Stimulated activated CD4-positive, alpha-beta T cell treated with anti-CD3 and anti-CD28 coated beads, TNF-alpha, amount 100 ng/mL, for 4 hours (primary cell): ENCODE measurements around the gene KDF1.
"Not testable (repeated sequence)": the region's sequence is repeated elsewhere in the genome, so short reads cannot be mapped to it uniquely, and the experiment has no call there.

Experiments
- DNase-seq, 3 experiments: peaks; one replicate each; pipeline ENCODE4 v3.0.0-alpha.2; 2020; ENCODE audit warnings: low read depth in 3 of 3

KDF1 gene

DNA sequence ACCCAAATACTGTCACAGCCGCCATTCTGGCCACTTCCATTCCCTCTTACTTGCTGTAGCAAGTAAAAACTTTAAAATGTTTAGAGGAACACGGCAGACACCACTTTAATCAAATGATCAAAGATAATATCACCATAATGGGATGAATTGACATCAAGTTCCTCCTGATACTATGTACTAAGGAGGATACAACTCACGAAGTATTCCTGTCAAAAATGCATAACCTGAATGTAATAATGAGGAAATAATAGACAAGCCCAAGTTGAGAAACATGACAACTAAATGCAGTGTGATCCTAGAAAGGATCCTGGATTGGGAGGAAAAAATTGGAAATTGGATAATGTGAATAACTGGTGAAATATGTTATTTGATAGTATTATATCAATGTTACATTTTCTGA lies 3.9 kb downstream of the KDF1 start:
- DNase-seq, result no peak

DNA sequence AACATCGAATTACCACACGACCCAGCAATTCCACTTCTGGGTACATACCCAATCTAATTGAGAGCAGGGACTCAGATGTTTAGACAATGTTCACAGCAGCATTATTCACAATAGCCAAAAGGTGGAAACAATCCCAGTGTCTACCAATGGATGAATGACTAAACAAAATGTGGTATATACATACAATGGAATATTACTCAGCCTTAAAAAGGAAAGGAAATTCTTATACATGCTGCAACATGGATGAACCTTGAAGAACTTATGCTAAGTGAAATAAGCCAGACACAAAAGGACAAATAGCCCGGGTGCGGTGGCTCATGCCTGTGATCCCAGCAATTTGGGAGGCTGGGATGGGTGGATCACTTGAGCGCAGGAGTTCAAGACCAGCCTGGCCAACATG lies 6.9 kb downstream of the KDF1 start:
- DNase-seq, result no peak

DNA sequence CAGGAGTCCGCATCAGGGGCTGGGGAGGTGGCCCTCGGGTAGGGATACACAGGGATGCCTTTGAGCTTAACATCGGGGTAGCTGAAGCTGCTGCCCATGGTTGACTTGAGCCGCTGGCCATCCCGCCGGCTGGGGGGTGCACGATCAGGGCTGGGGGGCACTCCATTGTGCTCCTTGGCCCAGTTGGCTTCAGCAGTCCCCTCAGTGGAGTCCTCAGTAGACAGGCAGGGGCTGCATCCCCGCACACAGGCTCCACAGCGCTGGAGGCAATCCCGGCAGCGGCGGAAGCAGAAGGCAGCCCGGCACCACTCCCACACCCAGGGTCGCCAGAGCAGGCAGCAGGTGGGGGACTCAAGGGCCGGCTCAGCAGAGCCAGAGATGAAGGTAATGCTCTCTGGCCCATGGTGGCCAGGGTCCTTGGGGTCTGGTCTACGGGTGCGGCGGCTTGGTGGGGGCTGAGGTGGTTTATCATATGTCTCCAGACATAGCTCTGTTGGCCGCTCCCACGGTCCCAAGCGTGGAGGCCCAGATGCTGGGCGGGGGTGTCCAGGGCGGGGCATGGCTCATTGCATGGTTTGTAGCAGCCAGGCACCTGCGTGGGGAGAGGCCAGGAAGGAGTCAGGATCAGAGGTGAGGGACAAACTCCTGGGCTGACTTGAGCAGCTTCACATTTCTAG lies 8.3 kb downstream of the KDF1 start:
- DNase-seq, result no peak

DNA sequence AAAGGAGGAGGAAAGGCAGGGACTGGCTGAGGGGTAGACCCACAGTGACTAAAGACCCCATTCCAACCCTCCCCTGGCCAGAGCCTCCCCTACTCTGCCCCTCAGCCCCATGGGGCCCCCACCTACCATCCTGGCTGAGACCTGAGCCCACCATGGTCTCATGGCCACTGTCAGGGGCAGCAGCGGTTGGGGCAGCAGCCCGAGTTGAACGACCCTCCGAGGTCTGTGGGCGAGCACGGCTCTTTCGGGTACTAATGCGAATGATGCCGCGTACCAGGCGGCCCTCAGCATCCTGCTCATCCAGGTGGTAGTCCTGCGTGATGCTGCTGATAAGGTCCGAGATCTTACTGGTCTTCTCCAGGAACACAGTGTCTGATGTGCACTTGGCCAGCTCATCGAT lies 9.1 kb downstream of the KDF1 start:
- DNase-seq, result no peak

DNA sequence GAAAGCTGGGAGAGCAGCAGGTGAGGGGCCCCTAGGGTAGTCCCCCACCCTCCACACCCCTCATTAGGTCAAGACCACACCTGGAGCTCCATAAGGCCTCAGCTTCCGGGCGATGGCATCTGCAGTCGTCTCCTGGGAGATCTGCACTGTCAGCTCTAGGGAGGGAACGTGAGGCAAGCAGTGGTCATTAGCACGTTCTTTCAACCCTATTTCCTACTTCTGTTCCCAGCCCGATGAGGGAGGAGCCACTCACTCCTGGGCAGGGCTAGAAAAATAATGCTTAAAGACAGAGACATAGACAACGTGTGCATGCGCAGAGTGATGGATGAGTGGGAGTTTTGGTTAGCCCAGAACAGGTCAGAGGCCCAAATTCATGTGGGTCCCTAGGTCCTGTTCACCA lies 9.7 kb downstream of the KDF1 start:
- DNase-seq, result no peak

DNA sequence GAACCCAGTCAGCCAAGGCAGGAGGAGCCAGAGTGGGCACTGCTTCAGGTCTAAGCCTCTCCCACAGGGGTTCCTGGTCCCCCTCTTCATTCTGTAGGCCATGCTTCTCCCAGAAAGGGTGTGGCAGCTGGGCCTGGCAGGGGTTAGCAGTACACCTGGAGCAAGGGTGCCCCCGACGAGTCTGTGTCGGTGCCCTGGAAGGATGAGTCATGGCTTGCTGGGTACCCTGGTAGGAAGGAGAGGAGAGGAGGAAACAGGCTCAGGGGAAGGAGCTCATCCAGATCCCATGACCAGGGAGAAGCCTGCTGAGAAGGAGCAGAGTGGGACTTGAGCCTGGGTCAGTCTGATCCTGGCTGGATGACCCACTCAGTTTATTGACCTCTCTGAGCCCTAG lies 10.3 kb downstream of the KDF1 start:
- DNase-seq, result no peak

DNA sequence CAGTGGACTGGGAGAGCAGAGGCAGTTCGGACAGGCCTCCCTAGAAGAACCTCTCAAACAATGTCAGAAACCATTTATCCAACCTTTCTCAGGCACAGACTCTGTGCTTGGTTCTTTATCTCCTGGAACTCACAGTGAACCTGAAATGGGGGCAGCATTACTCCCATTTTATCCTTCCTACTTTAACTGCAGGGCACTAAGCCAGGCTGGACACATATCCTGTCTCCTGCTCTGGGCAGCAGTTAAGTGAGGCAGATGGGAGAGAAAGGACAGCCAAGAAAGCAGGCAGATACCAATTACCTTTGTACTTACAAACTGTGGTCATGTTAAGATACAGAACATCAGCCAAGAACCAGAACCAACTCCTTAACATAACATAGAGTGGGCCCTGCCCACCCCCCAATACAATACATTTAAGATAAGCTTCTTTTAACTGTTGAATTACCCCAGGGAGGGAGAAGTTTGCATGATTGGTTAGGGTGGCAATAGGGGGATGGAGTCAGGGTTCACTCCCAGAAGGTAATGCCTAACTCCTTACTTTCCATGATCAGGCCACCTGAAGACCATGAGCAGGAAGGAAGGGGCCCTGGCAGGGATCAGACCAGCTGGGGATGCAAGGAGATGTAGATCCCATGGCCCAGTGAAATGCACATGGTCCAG lies 10.9 kb downstream of the KDF1 start:
- no peak for DNase-seq

DNA sequence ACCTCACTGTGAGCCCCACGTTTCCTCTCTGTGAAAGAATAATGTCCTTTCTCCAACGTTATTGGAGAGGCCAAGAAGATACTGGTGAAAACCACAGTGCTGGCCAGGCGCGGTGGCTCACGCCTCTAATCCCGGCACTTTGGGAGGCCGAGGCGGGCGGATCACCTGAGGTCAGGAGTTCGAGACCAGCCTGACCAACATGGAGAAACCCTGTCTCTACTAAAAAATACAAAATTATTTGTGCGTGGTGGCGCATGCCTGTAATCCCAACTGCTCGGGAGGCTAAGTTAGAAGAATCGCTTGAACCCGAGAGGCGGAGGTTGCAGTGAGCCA lies 11.6 kb downstream of the KDF1 start:
- not testable (repeated sequence) for DNase-seq

DNA sequence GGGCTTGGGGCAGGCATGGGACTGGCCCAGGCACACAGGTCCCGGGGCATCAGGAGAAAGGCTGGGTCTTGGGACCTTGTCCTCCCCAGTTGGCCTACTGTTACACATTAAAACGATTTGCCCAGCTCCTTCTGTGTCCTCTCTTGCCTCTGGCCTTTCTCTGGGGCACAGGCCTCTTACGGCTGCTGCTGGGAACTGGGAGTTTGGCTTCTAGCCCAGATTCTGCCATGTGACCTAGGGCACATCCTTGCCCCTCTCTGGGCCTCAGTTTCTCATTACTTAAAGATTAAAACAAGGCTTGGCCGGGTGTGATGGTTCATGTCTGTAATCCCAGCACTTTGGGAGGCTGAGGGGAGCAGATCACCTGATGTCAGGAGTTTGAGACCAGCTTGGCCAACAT lies 14.0 kb downstream of the KDF1 start:
- DNase-seq, result no peak

DNA sequence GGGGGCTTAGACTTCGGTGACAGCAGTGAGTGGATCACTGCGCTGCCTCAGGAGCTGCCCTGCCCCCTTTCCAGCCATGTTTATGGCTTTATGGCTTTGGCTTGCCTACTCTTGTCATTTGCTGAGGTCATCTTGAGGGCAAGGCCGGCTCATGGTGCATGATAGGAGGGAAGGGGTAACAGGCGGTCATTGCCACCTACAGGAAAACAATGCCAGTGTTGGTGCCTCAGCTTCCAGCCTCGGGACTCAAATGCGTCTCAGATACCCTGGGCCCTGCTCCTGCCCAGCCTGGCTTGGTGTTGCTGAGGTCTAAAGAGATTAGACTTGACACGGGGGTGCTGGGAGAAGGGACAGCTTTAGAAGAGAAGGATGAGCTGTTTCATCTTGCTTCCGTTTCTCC lies 14.5 kb downstream of the KDF1 start:
- DNase-seq, result no peak

DNA sequence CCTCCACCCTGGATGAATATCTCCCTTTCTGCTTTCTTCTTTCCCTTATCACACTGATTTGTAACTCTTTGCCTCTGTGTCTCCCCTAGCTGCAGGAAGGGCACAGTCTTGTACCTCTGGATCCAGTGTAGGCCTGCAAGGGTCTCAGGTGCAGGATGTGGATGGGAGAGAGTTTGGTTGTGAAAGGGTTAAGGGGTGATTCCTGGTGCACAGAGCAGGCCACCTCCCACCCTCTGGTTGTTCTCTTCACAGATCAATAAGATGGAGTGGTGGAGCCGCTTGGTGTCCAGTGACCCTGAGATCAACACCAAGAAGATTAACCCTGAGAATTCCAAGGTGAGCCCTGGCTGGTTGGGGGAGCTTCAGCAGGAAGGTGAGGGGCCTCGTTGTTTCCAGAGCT lies 15.1 kb downstream of the KDF1 start:
- DNase-seq, result no peak

DNA sequence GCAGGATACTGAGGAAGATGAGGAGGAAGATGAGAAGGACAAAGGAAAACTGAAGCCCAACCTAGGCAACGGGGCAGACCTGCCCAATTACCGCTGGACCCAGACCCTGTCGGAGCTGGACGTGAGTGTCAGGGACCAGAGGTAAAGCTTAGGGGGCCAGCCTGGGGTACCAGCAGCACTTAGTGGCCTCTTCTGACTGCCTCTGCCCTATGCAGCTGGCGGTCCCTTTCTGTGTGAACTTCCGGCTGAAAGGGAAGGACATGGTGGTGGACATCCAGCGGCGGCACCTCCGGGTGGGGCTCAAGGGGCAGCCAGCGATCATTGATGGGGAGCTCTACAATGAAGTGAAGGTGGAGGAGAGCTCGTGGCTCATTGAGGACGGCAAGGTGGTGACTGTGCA lies 17.6 kb downstream of the KDF1 start:
- no peak for DNase-seq

DNA sequence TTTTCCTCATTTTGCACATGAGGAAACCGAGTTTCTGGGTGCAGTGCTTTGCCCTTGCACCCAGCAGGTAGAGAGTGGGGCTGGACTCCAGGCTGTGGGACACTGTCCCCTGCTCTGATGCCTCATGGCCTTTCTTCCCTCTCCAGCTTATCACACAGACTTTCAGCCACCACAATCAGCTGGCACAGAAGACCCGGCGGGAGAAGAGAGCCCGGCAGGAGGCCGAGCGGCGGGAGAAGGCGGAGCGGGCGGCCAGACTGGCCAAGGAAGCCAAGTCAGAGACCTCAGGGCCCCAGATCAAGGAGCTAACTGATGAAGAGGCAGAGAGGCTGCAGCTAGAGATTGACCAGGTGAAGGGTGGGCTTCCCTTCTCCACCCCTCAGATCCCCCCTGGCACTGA lies 19.0 kb downstream of the KDF1 start:
- no peak for DNase-seq

DNA sequence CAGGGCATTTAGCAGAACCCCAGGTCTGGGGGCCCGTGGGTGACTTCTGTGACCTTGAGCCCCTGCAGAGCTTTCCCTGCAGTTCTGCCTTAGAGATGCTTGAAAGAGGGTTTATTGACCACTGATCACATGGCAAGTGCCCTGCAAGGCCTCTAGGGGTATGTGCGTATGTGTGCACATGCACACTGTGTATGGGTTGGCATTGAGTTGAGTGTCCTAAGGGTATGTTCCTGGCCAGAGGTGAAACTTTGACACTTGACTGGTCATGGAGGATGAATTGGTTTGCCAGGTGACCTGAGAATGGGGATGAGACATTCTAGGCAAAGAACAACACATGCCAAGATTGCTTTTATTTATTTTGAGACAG lies 21.6 kb downstream of the KDF1 start:
- no peak for DNase-seq

DNA sequence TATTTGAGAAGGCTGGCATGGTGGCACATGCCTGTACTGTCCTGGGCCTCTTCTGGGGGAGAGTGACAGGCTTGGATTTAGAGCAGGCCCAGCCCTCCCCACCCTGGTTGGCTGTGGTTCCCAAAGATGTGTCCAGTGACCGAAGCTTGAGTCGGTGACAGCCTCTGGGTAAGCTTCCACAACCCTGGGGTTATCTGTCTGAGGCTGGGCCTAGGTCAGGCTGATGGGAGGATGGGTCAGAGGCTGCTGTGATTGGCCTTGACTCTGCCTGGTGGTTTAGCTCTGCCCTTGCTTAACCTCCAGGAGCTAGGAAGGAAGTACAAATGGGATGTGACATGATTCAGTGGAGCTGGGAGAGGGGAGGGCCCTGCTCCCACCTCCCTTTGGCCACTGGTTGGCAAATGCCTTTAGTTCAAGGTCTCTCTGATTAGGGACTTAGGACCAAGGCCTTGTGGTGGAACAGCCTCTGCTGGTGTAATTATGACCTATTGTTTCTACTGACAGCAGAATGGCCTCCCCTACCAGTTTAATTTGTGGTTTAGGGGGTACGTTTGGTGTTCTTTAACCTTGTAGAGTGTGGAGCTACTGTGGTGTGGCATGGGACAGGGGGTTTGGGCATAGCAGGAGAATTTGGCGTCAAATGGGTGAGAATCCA lies 22.1 kb downstream of the KDF1 start:
- no peak for DNase-seq

DNA sequence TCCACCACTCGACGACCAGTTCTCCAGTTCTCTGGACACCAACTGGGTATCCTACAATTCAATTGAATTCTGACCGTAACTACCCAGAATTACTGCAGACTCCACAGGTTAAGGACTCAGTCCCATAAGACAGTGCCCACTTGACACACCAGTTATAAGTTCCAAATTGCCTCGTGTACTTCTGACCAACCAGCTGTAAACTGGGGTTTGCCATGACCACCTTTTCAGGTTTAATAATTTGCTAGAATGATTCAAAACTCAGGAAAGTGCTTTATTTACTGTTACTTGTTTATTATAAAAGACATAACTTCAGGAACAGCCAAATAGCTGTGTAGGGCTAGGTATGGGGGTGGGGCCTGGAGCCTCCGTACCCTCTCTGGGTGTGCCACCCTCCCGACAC lies 23.4 kb downstream of the KDF1 start:
- no peak for DNase-seq

DNA sequence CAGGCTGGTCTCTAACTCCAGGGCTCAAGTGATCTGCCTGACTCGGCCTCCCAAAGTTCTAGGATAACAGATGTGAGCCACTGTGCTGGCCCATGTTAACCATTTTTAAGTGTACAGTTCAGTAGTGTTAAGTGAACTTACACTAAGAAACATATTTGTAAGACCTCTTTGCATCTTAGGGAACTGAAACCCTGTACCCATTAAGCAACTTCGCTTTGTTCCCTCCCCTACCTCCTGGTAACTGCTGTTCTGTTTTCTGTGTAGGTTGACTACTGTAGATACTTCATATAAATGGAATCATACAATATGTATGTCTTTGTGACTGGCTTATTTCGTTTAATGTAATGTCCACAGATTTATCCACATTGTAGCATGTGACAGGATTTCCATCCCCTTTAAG lies 27.7 kb downstream of the KDF1 start:
- DNase-seq, result no peak

DNA sequence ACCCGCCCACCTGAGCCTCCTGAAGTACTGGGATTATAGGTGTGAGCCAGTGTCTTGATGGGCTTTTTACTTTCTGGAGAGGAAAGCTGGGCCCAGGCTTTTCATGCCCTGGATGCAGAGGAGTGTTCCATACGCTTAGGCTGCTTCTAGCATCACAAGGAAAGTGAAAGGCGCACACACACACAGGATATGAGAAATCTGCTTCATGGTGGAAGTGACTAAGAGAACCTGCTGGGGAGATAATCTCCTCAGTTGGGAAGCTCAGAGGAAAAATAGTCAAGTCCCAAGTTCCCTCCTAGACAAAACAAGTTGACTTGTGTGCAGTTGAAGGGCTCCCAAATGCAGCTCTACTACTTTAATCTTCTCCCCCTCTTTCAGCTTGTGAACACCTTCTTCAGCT lies 36.6 kb downstream of the KDF1 start:
- DNase-seq, result no peak

DNA sequence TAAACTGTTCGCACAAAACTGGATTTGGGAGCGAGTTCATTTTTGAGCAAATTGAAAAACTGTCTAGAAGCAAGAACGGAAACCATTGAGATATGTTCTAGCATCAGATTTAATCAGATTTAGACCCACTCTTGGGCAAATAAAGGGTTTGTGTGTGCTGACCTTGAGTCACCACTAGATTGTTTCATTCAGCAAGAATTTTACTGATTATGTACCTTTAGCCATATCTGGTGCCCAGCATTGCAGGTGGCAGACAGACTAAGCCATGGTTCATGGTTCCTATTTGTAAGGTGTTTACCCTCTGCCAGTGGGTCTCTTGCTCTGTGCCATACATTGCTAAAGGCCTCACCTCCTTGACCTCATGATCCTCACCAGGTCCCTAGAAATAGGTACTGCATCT lies 37.4 kb downstream of the KDF1 start:
- DNase-seq, result no peak

DNA sequence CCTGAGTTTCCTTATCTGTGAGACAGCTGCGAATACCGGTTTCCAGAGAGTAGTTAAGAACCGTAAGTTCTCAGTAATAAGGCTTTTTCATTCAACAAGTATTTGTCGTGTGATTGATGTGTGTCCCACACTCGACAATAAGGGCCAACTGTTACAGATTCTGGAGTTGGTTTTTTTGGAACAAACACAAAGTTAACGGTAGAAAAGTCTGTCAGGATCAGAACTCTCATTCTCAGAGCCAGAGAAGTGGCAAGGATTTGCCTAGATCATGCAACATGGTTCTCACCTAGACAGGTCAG lies 37.9 kb downstream of the KDF1 start:
- DNase-seq, result no peak

DNA sequence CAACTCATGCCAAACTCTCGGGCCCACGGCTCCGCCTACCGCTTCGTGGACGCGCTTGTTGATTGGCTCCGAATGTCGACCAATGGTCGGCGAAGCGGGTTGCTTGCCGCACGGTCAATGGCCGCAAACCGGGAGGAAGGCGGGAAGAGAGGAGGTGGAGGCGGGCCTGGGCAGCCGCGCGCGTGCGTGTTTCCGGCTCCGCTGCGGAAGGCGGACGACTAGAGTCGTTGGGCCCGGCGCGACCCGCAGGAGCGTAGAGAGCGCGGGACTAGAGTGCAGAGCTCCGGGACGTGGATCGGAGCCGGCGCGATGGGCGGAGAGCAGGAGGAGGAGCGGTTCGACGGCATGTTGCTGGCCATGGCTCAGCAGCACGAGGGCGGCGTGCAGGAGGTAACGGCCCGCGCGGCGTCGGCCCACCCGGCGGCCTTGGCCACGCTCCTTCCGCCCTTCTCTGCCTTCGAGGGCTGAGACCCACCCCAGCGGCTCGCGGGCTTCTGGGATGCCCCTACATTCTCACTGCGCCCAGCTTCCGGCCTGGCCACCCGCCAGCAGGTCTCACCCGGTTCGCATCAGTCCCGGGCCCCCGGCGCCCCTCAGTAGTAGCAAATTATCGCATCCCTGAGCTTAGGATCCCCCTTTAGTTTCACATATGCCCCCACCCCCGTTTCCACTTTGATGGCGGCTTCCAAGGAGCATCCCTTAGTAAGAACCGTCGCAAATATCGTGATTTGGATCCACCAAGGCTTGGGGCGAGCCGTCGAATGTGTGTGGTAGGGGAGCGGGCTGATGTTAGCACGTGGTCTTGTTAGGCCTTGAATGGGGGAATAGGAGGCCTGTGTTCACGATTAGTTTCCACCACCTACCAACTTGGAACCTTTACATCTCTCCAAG lies 38.5 kb downstream of the KDF1 start, which contains the start of gene NUDC:
Gene NUDC (plus strand): TSS at position 204 of the 891 bp plus-strand sequence. CDS start 106 bp downstream, at position 310.
- DNase-seq, result peak; percentile 87 to 91 (median 90)

DNA sequence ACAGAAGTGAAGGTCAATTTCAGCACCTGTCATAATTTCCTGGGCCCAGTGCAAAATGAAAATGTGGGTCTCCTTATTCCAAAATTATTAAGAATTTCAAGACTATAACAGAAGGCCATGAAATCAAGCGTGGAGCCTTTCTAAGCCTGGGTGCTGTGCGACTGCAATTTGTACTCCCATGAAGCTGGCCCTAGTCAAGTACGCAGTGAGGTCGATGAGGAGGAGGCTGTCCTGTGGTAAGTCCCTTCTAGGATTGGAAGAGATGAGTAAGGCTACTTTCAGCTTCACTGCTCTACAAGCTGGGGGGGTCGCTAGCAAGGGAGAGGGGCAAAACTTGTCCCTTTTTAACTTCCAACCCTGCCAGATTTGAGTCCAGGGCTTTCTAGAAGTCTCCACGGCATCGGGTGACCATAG lies 39.1 kb downstream of the KDF1 start:
- no peak for DNase-seq
